Measurements from ENCODE around the gene OR13J1. TPM values are rescaled to one million over a fixed set of nuclear protein-coding genes. Genes with fewer than 3 reads are reported as not detected.
"Not testable (repeated sequence)": the region's sequence is repeated elsewhere in the genome, so short reads cannot be mapped to it uniquely, and the experiment has no call there.

Gene OR13J1
- total and polyA plus RNA-seq, 4 experiments from 2014 or later, result not detected

DNA sequence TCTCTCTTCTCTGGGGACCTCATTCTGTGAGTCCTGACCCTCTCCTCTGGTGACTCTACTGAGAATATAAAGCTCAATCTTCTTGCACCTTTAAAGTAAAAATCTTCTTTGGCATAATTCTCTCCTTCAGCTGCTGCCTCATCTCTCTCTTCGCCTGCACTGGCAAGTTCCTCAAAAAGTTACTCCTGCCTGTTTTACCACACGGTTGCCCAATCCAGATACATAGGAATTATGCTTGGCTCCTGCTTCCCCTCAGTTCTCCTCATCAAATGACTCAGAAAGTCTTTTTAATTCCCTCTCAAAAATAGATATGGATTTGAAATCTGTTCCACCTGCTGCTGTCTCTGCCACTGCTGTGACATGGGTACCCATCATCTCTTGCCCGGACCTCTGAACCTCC is 21.4 kb upstream of the OR13J1 start:
- Histone ChIP-seq H3K9me3 (ENCODE audit: control insufficient read depth in 1 of 2, low read length in 2 of 2) (no peaks in the 10 kb centered on the region), H3K27me3 (ENCODE audit: insufficient read depth, low read length) (peaks cover 4% of the 10 kb centered on the region), H3K36me3 (ENCODE audit: insufficient read depth, low read length) (no peaks in the 10 kb centered on the region), H3K27ac (ENCODE audit: low read depth, low read length) (no peak overlapping the region), H3K4me3 (ENCODE audit: low read length in 2 of 2) (no peak overlapping the region), H3K4me1 (ENCODE audit: insufficient read depth, low read length) (no peaks in the 10 kb centered on the region)
- no peaks in the 10 kb centered on the region for H3K4me1 Mint-ChIP-seq
- CTCF ChIA-PET (ENCODE audit: partially characterized antibody), result interaction anchor here (0.8 to 2.0 kb wide), 3 partner anchors 9 to 102 kb away, joined by 3 to 10 read pairs (median 5); no protein-coding TSS in a partner anchor
- POLR2A ChIA-PET (ENCODE audit: partially characterized antibody), result interaction anchor here (0.8 kb wide), 1 partner anchor 10 kb away, joined by 3 read pairs; no protein-coding TSS in a partner anchor
- no peaks in the 10 kb centered on the region for H3K36me3 Mint-ChIP-seq
- H3K27me3 Mint-ChIP-seq, result peaks cover 11 to 20% of the 10 kb centered on the region in 2 donors
- H3K4me3 Mint-ChIP-seq, result no peak overlapping the region
- no peaks in the 10 kb centered on the region for H3K9me3 Mint-ChIP-seq
- intact Hi-C loops (cut with micrococcal nuclease), result no loop called here
- DNase-seq, result no peak
- H3K27ac Mint-ChIP-seq, result peak overlapping the region in 1 of 7 donors; percentile 42

DNA sequence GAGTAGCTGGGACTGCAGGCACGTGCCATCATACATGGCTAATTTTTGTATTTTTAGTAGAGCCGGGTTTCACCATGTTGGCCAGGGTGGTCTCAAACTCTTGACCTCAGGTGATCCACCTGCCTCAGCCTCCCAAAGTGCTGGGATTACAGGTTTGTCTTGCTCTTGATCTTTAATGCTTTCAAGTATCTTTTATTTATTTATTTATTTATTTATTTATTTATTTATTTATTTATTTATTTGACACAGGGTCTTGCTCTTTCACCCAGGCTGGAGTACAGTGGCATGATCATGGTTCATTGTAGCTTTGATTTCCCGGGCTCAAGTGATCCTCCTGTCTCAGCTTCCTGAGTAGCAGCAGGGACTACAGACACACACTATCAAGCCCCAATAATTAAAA is 14.7 kb upstream of the OR13J1 start:
- not testable (repeated sequence) for DNase-seq; H3K36me3 Mint-ChIP-seq; H3K9me3 Mint-ChIP-seq; H3K4me3 Mint-ChIP-seq; H3K4me1 ChIP-seq (ENCODE audit: insufficient read depth, low read length); H3K9me3 ChIP-seq (ENCODE audit: control insufficient read depth in 1 of 2, low read length in 2 of 2); H3K36me3 ChIP-seq (ENCODE audit: insufficient read depth, low read length); H3K27ac ChIP-seq (ENCODE audit: low read depth, low read length); H3K27ac Mint-ChIP-seq; H3K4me1 Mint-ChIP-seq; H3K4me3 ChIP-seq (ENCODE audit: low read length in 2 of 2); H3K27me3 ChIP-seq (ENCODE audit: insufficient read depth, low read length); H3K27me3 Mint-ChIP-seq
- intact Hi-C loops (cut with micrococcal nuclease), result loop anchor here (5.0 to 10.0 kb wide), 4 partner anchors 73 to 990 kb away; partner anchors contain the start of genes CD72 and SPAG8
- ChIA-PET CTCF (ENCODE audit: partially characterized antibody) (interaction anchor here (0.7 to 2.9 kb wide), 3 partner anchors 54 to 95 kb away, joined by 3 to 11 read pairs (median 6); no protein-coding TSS in a partner anchor), POLR2A (ENCODE audit: partially characterized antibody) (interaction anchor here (0.7 kb wide), 1 partner anchor 31 kb away, joined by 3 read pairs; no protein-coding TSS in a partner anchor)

- Mint-ChIP-seq H3K4me1 (no peaks in the 10 kb centered on the region), H3K9me3 (peaks cover 0 to 5% (median 1%) of the 10 kb centered on the region in 8 donors), H3K27ac (no peak overlapping the region), H3K27me3 (peaks cover 2 to 6% of the 10 kb centered on the region in 2 donors), H3K4me3 (no peak overlapping the region), H3K36me3 (peaks cover 0 to 2% of the 10 kb centered on the region in 2 donors)
- DNase-seq, result no peak
- no peak overlapping the region for H3K27ac ChIP-seq (ENCODE audit: low read depth, low read length)
- H3K4me3 ChIP-seq (ENCODE audit: low read length in 2 of 2), result no peak overlapping the region
- intact Hi-C loops (cut with micrococcal nuclease), result loop anchor here (1.0 to 10.0 kb wide), 8 partner anchors 57 to 988 kb away; partner anchors contain the start of genes CD72, SPAG8 and TESK1
- H3K36me3 ChIP-seq (ENCODE audit: insufficient read depth, low read length), result no peaks in the 10 kb centered on the region
- CTCF ChIA-PET (ENCODE audit: partially characterized antibody), result interaction anchor here (0.8 to 3.2 kb wide), 21 partner anchors 9 to 272 kb away, joined by 3 to 108 read pairs (median 5); partner anchors contain the start of genes CREB3, FAM221B, HINT2 and TMEM8B
- H3K4me1 ChIP-seq (ENCODE audit: insufficient read depth, low read length), result no peaks in the 10 kb centered on the region
- POLR2A ChIA-PET (ENCODE audit: partially characterized antibody), result interaction anchor here (1.6 kb wide), 1 partner anchor 147 kb away, joined by 6 read pairs; no protein-coding TSS in a partner anchor
- no peaks in the 10 kb centered on the region for H3K27me3 ChIP-seq (ENCODE audit: insufficient read depth, low read length)
- H3K9me3 ChIP-seq (ENCODE audit: control insufficient read depth in 1 of 2, low read length in 2 of 2), result no peaks in the 10 kb centered on the region
Measured at GRCh38 chr9:35882996-35883395, 12.8 kb upstream of the OR13J1 start.

GRCh38 chr9:35882263-35882848 is 12.2 kb upstream of the OR13J1 start:
- CTCF ChIA-PET (ENCODE audit: partially characterized antibody), result interaction anchor here (0.5 to 3.2 kb wide), 48 partner anchors 9 to 947 kb away, joined by 3 to 108 read pairs (median 4); partner anchors contain the start of genes ATOSB, CREB3, FAM221B and HINT2
- H3K27ac ChIP-seq (ENCODE audit: low read depth, low read length), result no peak overlapping the region
- H3K9me3 ChIP-seq (ENCODE audit: control insufficient read depth in 1 of 2, low read length in 2 of 2), result no peaks in the 10 kb centered on the region
- no peak overlapping the region for H3K4me3 ChIP-seq (ENCODE audit: low read length in 2 of 2)
- Mint-ChIP-seq H3K9me3 (peaks cover 0 to 11% (median 7%) of the 10 kb centered on the region in 8 donors), H3K27me3 (peaks cover 2 to 8% of the 10 kb centered on the region in 2 donors), H3K4me3 (no peak overlapping the region), H3K27ac (no peak overlapping the region), H3K4me1 (no peaks in the 10 kb centered on the region), H3K36me3 (peaks cover 0 to 3% of the 10 kb centered on the region in 2 donors)
- no peaks in the 10 kb centered on the region for H3K4me1 ChIP-seq (ENCODE audit: insufficient read depth, low read length)
- DNase-seq, result peak; percentile 70 to 75 (median 71)
- H3K27me3 ChIP-seq (ENCODE audit: insufficient read depth, low read length), result no peaks in the 10 kb centered on the region
- POLR2A ChIA-PET (ENCODE audit: partially characterized antibody), result interaction anchor here (0.6 to 1.6 kb wide), 7 partner anchors 9 to 279 kb away, joined by 3 to 7 read pairs (median 4); partner anchors contain the start of genes CREB3, SPAG8 and TLN1
- H3K36me3 ChIP-seq (ENCODE audit: insufficient read depth, low read length), result no peaks in the 10 kb centered on the region
- intact Hi-C loops (cut with micrococcal nuclease), result loop anchor here (1.0 to 10.0 kb wide), 8 partner anchors 56 to 988 kb away; partner anchors contain the start of genes CD72, SPAG8 and TESK1

DNA sequence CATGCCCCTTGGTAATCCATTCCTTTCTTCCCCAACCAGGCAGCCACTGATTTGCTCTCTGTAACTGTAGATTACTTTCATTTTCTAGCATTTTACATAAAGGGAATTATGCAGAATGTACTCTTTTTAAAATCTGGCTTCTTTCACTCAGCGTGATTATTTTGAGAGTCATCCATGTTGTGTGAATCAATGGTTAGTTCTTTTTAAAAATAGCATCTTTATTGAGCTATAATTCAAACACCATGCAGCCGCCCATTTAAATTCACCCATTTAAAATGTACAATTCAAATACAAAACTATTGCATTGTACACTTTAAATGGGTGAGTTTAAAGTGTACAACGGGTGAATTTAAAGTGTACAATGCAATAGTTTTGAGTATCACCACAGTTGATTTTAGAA is 2.3 kb upstream of the OR13J1 start:
- no peak overlapping the region for H3K27ac ChIP-seq (ENCODE audit: low read depth, low read length)
- peaks cover 0 to 8% (median 4%) of the 10 kb centered on the region in 8 donors for H3K9me3 Mint-ChIP-seq
- no peaks in the 10 kb centered on the region for H3K27me3 ChIP-seq (ENCODE audit: insufficient read depth, low read length)
- CTCF ChIA-PET (ENCODE audit: partially characterized antibody), result interaction anchor here (0.9 to 1.5 kb wide), 2 partner anchors 10 to 43 kb away, joined by 3 to 4 read pairs; partner anchors contain the start of gene TMEM8B
- H3K4me3 ChIP-seq (ENCODE audit: low read length in 2 of 2), result no peak overlapping the region
- H3K4me1 Mint-ChIP-seq, result no peaks in the 10 kb centered on the region
- H3K27me3 Mint-ChIP-seq, result peaks cover 0 to 3% of the 10 kb centered on the region in 2 donors
- H3K27ac Mint-ChIP-seq, result no peak overlapping the region
- no peak for DNase-seq
- no peaks in the 10 kb centered on the region for H3K36me3 ChIP-seq (ENCODE audit: insufficient read depth, low read length)
- peaks cover 0 to under 1% of the 10 kb centered on the region in 2 donors for H3K36me3 Mint-ChIP-seq
- POLR2A ChIA-PET (ENCODE audit: partially characterized antibody), result no interaction called here
- no peaks in the 10 kb centered on the region for H3K9me3 ChIP-seq (ENCODE audit: control insufficient read depth in 1 of 2, low read length in 2 of 2)
- H3K4me1 ChIP-seq (ENCODE audit: insufficient read depth, low read length), result no peaks in the 10 kb centered on the region
- H3K4me3 Mint-ChIP-seq, result no peak overlapping the region
- intact Hi-C loops (cut with micrococcal nuclease), result no loop called here

DNA sequence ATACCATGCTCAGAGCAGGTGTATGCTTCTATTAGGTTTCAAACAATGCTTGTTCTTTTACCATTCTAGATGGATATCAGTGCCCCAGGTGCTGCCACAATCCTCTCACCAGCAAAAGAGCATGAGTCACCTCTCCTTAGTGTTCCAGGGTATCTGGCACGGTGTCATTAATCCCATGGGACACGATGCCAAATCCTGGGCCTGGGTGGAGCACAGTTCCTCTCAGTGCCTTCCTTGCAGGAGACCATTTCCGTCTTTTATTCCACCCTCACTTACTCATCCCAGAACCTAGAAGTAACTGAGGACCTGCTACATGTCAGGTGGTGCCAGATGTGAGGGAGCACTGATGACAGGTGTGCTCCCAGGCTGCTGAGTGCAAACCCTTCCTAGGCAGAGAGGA is 1.3 kb upstream of the OR13J1 start:
- H3K36me3 Mint-ChIP-seq, result no peaks in the 10 kb centered on the region

DNA sequence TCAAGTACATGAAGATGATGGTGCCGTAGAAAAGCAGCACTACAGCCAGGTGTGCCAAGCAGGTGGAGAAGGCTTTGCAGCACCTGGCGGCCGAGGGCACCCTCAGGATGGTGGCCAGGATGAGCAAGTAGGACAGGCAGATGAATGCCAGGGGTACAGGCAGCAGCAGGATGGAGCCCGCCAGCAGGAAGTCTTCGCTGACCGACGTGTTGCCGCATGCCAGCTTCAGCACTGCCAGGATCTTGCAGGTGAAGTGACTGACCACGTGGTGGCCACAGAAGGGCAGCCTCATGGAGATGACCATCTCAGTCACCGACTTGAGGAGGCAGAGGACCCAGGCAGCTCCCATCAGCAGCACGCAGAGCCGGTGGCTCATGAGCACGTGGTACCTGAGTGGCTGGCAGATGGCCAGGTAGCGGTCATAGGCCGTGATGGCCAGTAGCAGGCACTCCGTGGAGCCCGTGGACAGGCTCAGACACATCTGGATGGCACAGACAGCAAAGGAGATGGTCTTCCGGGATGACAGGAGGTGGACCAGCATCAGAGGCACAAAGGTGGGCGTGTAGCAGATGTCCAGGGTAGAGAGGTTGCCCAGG is 482 bp downstream of the OR13J1 start:
- ChIA-PET CTCF (ENCODE audit: partially characterized antibody) (no interaction called here), POLR2A (ENCODE audit: partially characterized antibody) (no interaction called here)
- H3K9me3 ChIP-seq (ENCODE audit: control insufficient read depth in 1 of 2, low read length in 2 of 2), result no peaks in the 10 kb centered on the region
- no peaks in the 10 kb centered on the region for H3K4me1 ChIP-seq (ENCODE audit: insufficient read depth, low read length)
- H3K4me3 ChIP-seq (ENCODE audit: low read length in 2 of 2), result no peak overlapping the region
- Mint-ChIP-seq H3K27ac (no peak overlapping the region), H3K27me3 (no peaks in the 10 kb centered on the region), H3K36me3 (no peaks in the 10 kb centered on the region), H3K4me3 (no peak overlapping the region), H3K9me3 (peaks cover 0 to 1% (median 0%) of the 10 kb centered on the region in 8 donors), H3K4me1 (no peaks in the 10 kb centered on the region)
- no peaks in the 10 kb centered on the region for H3K27me3 ChIP-seq (ENCODE audit: insufficient read depth, low read length)
- intact Hi-C loops (cut with micrococcal nuclease), result no loop called here
- H3K27ac ChIP-seq (ENCODE audit: low read depth, low read length), result no peak overlapping the region
- no peak for DNase-seq
- H3K36me3 ChIP-seq (ENCODE audit: insufficient read depth, low read length), result no peaks in the 10 kb centered on the region

More for the DNA sequence above, 1.3 kb upstream of the OR13J1 start:
- H3K4me3 Mint-ChIP-seq, result no peak overlapping the region
- peaks cover 0 to 3% (median under 1%) of the 10 kb centered on the region in 8 donors for H3K9me3 Mint-ChIP-seq
- Histone ChIP-seq H3K27me3 (ENCODE audit: insufficient read depth, low read length) (no peaks in the 10 kb centered on the region), H3K27ac (ENCODE audit: low read depth, low read length) (no peak overlapping the region), H3K4me1 (ENCODE audit: insufficient read depth, low read length) (no peaks in the 10 kb centered on the region), H3K4me3 (ENCODE audit: low read length in 2 of 2) (no peak overlapping the region), H3K36me3 (ENCODE audit: insufficient read depth, low read length) (no peaks in the 10 kb centered on the region), H3K9me3 (ENCODE audit: control insufficient read depth in 1 of 2, low read length in 2 of 2) (no peaks in the 10 kb centered on the region)
- no peaks in the 10 kb centered on the region for H3K27me3 Mint-ChIP-seq
- intact Hi-C loops (cut with micrococcal nuclease), result no loop called here
- DNase-seq, result no peak
- ChIA-PET CTCF (ENCODE audit: partially characterized antibody) (interaction anchor here (1.2 kb wide), 1 partner anchor 83 kb away, joined by 4 read pairs; no protein-coding TSS in a partner anchor), POLR2A (ENCODE audit: partially characterized antibody) (no interaction called here)
- no peak overlapping the region for H3K27ac Mint-ChIP-seq
- no peaks in the 10 kb centered on the region for H3K4me1 Mint-ChIP-seq

Data from CD4-positive, alpha-beta memory T cell (primary cell).